GM04503 (cell line): ENCODE measurements around the gene STOX2.
"Not testable (repeated sequence)": the region's sequence is repeated elsewhere in the genome, so short reads cannot be mapped to it uniquely, and the experiment has no call there.

ENCODE experiments used
- DNase-seq: peaks from one replicate; pipeline ENCODE4 v3.0.0-alpha.2; 2012; ENCODE audit warnings: low read depth

STOX2 gene

DNA sequence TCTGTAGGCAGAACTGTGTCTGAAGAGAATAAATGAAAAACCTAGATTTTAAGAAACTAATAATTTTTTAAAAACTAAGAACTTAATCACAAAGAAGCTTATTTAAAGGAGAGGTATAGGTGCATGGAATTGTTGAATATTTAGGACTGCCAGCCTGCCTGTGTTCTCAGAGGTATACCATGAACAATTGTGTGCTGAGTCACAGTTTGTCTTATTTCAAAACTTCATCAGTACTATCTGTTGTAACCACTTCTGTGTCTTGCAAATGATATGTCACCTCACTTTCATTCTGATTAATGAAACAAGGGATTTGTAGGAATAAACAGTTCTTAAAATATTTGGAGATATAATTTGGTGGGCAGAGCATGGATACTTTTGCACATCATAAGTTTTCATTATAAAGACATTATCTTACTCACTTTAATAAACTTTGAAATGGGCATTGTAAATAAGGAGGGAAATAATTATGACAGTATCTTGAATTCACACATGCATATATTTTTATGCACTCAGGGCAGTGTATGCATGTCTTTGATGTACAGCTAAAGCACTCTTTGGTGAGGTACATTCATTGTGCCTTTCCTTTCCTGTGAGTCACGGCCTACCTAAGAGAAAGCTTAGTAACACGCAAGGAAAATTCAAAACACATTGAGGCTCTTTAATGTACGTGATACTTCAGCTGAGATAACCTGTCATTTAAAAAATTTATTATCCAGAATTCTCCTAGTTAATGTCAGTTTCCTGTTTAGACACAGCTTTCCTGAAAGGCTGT lies 31.7 kb downstream of the STOX2 start:
- no peak for DNase-seq

DNA sequence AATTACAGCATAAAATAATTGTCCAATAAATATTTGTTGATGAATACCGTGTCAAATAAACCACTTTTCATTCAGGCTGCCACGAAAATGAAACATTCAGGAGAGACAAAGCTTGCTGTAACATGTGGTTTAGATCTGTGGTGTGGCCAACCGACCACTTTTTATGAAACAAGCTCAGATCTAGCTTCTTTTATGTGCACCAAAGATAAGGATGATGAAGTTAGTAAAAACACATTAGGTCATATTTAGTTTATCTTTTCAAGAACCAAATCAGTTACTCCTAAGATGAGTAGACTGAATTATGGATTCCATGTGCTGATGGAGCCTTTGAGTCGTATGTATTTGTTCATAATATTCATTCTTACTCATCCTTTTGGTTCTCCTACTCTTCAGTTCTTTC lies 35.8 kb downstream of the STOX2 start:
- no peak for DNase-seq

DNA sequence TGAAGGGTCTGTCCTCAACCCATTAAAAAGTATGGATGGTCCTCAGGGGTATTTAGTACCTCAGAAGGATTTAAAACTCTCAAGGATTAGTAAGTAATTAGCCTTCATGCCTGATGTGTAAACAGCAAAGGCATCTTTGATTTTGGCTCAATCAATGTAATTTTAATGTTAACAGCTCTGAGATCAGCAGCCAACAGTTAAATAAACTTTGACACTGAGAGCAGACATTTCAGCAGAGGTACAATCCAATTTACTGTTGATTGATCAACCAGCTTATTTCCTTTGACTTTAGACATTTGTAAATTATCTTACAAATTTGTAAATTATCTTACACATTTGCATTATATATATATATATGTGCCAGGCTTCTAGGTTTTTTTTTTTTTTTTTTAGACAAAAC lies 36.9 kb downstream of the STOX2 start:
- DNase-seq: no peak

DNA sequence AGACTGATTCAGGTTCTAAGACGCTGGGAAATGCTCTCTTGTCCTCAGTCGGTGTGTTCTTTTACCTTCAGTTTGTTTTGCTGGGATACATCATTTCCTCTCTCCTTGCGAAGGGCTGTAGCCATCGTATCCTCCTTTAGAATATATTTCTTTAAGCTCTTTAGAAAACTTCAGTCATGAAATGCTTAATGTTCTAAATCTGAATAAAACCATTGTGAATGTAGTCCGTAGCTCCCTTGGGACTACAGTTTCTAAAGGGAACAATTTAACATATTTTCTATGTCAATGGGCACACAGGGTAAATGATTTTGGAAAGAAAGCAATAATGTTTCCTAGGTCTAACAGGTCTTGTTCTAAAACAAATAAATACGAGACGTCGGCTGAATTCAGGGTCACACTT lies 40.6 kb downstream of the STOX2 start:
- DNase-seq: no peak

DNA sequence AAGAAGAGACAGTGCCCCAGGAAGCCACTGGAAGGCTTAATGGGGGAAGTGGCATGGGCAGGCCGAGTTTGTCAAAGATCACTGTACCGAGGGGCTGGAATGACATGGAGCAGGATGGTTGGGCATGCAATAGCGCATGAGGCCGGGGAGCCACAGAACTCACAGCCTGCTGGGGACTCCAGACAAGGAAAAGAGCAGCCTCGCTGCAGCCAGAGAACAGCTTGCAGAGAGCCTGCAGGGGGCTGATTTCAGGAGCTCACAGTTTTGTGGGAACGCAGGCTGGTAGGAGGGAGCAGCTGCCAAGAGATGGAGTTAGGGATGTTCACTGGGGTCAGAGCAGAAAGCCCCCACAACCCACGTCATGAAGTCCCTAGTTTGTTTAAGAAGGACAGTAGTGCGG lies 45.4 kb downstream of the STOX2 start:
- DNase-seq: no peak

DNA sequence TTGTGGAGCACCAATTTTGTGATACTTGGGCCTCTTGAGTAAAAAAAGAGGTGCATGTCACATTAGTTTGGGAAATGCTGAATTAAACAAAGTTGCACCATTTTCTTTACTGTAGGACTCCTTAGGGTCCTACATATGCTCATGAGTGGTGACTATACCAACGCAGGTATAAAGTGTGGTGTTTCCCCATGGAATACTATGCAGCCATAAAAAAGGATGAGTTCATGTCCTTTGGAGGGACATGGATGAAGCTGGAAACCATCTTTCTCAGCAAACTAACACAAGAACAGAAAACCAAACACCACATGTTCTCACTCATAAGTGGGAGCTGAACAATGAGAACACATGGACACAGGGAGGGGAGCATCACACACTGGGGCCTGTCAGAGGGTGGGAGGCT lies 47.5 kb downstream of the STOX2 start:
- not testable (repeated sequence) for DNase-seq

DNA sequence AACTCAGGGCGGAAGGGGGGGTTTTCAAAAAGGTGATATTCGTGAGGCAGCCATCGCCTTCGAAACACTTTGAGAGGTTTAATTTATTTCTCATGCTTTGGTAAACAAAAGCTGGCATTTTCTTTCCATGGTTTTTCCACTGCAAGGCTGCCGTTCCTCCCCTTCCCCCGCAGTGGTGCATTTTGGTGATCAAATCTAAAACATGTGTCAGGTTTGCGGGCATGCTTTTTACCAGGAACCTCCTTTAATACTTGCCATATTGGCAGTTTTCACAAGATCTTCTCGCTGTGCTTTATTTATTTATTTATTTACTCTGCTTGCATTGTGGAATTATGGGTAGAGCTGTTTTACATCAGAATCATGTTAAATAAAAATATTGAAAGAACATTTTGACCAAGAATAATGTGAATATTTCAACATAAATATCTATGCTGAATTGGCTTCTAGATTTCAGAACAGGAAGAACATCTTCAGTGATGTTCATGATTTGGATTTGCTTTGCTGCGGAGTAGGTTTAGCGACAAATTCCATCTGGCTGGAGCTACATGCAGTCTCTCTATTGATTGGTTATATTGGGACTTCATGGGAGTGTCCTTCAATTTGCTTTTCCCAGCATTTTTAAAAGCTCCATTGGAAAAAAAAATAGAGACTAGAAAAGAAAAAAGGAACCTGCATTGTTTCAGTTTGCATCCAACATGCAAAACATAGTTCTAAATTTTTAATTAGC lies 54.4 kb downstream of the STOX2 start:
- no peak for DNase-seq

DNA sequence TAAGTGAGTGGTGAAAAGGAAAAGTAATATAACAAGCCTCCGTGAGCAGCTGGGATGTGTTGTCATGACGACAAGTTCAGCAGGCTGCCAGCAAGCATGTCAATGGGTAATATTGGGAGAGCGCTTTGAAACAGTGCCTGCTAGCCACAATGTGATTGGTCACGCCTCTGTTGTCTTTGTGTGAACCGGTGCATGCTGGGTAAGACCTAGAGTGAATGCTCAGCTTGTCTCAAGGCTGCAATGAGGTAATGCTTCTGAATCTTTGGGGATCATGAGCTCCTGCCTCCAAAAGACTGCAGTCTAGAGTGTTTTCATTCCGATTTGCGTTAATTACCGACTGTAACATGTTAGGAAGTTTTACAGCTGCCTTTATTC lies 54.9 kb downstream of the STOX2 start:
- no peak for DNase-seq

DNA sequence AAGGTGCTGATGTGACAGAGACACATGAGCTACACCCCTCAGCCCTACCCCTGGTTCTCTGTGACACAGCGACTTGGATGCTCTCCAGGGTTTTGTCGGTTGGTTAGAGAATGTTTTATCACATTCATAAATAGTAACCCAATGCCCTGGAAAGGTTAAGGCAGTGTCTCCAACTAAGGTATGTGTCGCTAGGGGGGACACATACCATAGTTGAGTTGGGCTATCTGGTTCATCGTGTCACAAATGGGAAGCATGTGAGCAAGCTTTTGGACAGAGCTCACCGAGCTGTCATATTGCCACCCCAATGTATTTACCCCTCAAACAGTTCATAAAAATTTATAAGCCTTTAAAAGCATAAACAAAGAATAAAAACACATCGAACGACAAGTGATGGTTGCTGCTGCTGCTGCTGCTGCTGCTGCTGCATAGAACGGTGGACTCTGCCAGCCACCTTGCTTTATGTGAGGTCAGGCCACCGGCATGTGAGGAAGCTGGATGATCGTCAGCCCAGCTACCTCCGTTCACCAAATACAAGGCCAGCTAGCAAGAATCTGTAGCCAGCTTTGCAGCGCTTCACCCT lies 55.9 kb downstream of the STOX2 start:
- no peak for DNase-seq

DNA sequence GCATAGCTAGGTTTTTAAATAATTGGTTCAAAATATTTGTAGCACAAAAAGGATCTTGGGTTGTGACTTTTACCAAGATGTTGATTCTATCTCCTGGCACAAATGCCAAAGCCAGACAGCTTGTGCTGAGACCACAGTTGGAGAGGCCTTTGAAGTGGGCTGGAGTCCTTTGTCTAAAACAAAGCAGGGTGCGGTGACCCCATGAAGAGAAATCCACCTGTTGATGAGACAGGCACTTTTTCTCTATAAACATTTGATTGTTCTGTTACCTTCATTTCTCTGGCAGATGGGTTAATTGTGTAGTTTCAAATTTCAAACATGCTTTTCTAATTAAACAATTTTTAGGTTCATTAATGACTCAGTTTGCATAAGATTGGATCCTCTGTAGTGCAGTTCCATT lies 56.7 kb downstream of the STOX2 start:
- no peak for DNase-seq

DNA sequence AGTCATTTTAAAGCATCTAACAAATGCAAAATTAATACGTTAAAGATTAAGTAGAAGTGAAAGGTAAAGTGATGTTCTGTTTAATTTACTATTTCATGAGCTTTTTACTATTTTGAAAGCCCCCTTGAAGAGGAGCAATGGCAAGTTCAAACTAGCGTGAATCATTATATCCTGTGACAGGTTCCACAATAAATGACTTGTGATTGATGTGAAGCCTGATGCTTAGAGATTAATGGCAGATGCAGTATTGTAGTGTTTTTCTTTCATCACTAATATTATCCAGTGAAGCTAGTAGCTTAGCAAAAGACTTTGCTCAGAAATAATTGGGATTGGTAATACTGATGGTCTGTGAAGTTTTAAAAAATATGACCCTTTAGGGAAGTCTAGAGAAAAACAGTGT lies 57.3 kb downstream of the STOX2 start:
- no peak for DNase-seq

DNA sequence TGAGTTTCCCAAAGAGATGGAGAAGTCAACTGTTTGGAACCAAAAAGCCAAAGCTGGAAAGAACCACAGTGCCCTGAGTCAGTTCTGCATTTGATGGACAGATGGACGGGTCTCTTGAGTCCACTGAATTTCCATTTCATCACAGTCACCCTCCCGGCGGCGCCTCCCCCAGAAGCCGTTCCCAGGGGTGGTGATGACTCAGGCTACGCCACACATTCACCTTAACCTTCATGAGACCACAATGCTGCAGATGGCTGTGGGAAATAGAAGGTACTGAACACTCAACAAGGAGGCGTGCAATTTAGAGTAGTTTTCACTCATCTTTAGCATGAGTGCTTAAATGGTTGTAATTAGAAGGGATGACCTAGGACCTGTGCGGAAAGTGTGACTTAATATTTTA lies 61.3 kb downstream of the STOX2 start:
- DNase-seq: no peak

DNA sequence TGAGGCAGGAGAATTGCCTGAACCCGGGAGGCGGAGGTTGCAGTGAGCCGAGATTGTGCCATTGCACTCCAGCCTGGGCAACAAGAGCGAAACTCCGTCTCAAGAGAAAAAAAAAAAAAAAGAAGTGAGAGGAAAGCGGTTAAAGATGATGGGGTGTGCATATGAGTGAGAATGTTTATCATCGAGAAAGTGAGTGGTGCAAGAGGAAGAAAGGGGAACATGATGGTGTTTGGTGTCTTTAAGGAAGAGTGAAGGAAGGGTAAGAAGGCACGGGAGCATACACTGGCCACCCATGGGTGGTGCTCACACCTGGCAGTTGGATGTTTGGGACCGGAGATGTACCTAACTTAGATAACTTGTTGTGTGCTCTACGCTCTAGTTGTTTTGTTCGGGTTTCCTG lies 62.2 kb downstream of the STOX2 start:
- DNase-seq: no peak

DNA sequence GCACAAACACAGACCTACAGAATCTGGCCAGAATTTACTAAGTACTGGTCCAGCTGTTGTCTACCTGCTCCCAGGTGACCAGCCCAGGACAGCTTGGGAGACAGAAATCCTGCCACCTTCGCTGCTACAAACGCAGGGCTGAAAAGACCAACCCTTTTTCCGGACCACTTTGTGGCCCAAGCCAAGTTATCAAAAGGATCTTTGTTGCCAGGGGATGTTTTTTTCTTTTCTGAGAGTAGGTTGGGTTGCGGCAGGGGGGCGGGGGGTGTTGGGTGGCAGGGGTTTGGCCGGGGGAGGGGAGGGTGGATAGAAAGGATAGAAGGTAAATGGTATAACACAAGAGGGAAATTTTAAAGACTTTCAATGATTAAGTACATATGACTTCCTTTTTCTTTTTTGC lies 63.4 kb downstream of the STOX2 start:
- no peak for DNase-seq

DNA sequence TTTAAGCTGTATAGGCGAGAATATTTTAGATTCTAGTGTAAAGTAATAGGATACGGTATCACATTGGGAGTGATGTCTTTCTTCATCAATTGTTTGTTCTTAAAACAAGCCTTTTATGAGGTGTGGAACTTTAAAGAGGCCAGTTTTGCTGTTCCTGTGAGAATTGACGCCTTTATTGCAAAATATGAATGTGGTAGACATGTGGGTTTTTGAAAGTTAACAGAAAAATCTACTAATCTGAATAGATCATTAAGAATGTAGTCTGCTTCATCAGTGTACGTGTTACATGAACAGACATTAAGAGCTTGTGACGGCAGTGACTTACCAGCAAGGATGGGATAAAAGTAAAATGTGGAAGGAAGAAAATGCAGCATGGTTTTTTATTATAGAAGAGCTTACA lies 63.8 kb downstream of the STOX2 start:
- no peak for DNase-seq

DNA sequence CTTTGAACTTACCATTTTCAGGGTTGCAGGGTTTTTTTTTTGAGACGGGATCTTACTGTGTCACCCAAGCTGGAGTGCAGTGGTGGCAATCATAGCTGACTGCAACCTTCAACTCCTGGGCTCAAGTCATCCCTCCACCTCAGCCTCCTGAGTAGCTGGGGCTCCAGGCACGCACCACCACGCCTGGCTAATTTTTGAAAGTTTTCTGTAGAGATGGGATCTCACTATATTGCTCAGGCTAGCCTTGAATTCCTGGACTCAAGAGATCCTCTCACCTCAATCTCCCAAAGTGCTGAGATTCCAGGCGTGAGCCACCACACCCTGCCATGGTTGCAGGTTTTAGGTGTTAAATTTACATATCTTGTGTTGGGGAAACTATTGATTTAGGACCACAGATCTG lies 64.5 kb downstream of the STOX2 start:
- DNase-seq: no peak

DNA sequence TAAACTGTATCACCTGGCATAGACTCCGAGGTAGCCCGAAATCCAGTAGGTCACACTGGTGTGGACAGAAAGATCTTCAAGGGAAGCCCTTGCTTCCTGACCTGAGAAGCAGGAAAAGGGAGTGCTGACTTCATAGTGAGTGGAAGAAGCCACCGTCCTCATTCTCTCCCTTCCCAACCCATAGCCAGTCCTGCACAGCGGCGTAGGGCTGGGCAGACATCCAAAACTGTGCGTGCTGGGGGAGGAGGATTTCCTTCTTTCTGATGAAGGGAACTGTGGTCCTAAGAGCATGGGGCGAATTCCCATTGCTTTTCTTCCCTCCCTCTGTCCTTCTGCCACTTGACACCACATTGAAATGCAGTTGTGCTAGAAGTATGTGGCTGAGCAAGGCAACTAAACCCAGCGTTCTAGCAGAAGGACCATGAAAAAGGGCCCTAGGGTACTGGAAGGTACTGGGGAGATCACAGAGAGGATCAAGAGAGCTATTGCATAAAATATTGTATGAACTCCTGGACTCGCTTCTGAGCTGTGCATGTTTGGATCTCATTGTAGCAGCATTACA lies 66.9 kb downstream of the STOX2 start:
- DNase-seq: no peak

DNA sequence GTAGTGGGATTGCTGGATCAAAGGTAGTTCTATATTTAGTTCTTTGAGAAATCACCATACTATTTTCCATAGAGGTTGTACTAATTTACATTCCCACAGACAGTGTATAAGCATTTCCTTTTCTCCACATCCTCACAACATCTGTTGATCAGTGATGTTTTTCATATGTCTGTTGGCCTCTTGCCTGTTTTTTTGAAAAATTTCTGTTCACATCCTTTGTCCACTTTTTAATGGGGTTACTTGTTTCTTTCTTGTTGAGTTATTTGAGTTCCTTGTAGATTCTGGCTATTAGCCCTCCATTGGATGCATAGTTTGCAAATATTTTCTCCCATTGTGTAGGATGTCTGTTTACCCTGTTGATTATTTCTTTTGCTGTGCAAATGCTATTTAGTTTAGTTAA lies 72.6 kb downstream of the STOX2 start:
- no peak for DNase-seq

DNA sequence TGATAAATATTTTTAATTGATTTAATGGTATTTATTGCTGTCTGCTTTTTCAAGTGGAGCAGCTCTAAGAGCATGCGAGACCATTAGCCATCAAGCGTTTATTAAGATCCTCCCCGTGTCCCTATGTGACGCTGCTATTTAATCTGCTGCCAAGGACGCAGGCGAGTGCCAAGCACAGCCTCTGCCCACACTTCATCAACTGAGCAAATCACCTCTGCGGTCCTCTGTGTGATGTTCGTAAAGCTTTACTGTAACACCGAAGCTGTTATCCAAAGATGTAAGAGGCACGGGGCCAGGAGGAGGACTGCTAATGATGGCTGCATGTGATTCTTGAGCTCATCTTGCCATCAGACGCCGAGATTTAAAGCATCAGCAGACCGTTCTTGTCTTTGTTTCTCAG lies 79.5 kb downstream of the STOX2 start:
- DNase-seq: no peak

DNA sequence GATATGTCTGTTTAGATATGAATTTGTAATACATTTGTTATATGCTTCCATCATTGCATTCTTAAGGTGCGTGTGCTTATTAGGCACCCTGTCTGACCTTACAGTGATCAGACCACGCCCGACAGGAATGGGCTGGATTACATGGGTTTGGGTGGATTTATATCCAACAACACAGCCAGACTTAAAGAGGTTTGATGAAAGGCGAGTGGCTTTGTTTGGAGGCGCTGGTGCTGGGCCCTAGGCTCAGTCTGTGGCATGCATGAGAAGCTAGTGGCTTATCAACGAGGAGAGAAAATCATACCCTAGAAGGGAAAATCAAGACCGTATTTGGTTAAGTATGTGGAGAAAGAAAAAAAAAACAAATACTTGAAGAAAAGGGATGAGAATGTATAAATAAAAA lies 80.7 kb downstream of the STOX2 start:
- DNase-seq: no peak

DNA sequence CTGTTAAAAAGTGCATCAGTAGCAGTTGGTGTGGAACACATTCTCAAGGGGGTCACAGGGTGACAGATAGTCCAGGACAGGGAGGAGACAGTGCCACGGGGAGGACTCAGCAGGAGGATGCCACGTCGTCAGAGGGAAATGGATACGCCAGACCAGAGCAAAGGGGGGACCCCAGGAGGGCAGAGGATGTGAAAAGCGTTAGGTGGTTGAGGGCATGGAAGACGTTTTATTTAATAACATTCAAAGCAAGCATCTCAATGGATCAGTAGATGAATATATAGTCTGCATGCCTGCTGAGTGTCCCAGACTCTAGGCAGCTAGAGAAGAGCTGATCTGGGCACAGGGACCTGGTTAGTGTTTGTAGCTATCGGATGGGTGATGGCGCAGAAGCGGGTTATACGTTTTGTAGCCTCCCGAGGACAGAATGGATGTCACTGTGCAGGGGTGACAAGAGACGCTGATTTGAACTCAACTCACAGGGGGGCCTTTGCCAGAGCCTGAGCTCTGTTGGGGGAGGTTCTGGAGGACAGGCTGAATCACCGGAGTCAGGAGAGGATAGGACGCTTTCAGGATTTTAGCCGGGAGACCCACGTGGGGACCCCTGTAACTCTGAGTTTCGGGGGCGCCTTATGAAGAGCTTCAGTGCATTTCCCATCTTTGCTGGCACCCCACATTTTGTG lies 81.3 kb downstream of the STOX2 start:
- no peak for DNase-seq
